Keratinocyte (primary cell): Measurements from ENCODE around the gene CD14.

Source experiments
- EZH2 ChIP-seq: IDR thresholded peaks from one replicate; pipeline ENCODE4 v1.6.1; 2012; ENCODE audit warnings: inconsistent platforms, mild to moderate bottlenecking, low read length, moderate library complexity
- TF ChIP-seq, protein P1 (sequence below), 3 experiments: IDR thresholded peaks in 1 of 3; conservative IDR thresholded peaks in 1 of 3; optimal IDR thresholded peaks in 1 of 3; 2 replicates in 2 of 3; 3 replicates in 1 of 3; pipeline versions ENCODE3 to v1.5.1; 2011; ENCODE audit warnings: low read length in 3 of 3, mild to moderate bottlenecking in 3 of 3, moderate library complexity in 2 of 3, control low read depth in 1 of 3, inconsistent platforms in 1 of 3; ENCODE audit not compliant: insufficient read depth in 2 of 3; ENCODE audit errors: extremely low read depth in 1 of 3

- TF ChIP-seq EZH2, result no peak
- TF ChIP-seq, protein P1, sequence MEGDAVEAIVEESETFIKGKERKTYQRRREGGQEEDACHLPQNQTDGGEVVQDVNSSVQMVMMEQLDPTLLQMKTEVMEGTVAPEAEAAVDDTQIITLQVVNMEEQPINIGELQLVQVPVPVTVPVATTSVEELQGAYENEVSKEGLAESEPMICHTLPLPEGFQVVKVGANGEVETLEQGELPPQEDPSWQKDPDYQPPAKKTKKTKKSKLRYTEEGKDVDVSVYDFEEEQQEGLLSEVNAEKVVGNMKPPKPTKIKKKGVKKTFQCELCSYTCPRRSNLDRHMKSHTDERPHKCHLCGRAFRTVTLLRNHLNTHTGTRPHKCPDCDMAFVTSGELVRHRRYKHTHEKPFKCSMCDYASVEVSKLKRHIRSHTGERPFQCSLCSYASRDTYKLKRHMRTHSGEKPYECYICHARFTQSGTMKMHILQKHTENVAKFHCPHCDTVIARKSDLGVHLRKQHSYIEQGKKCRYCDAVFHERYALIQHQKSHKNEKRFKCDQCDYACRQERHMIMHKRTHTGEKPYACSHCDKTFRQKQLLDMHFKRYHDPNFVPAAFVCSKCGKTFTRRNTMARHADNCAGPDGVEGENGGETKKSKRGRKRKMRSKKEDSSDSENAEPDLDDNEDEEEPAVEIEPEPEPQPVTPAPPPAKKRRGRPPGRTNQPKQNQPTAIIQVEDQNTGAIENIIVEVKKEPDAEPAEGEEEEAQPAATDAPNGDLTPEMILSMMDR (optimal IDR thresholded peaks at IDR 0.05 in 1 of 3, IDR thresholded peaks at IDR 0.05 in 1 of 3, conservative IDR thresholded peaks at IDR 0.05 in 1 of 3; ENCODE audit: extremely low read depth in 1 of 3, insufficient read depth in 2 of 3, low read length in 3 of 3), result no peak
These were observed 31.0 kb upstream of the CD14 start for GRCh38 chr5:140664030-140664358.
